Measurements from ENCODE around the gene CEP89. TPM values are rescaled to one million over a fixed set of nuclear protein-coding genes. Genes with fewer than 3 reads are reported as not detected.

Gene CEP89
- total RNA-seq, 2 donors from 2014 or later: 35.6 to 40.4 TPM

- WGBS, 2 experiments (ENCODE audit: insufficient coverage in 1 of 2, insufficient read length in 1 of 2): 91 to 92% methylated on average over 7 to 12 of the region's 12 CpGs
- TF ChIP-seq CTCF (conservative IDR thresholded peaks at IDR 0.05): peak; percentile 13
- no peaks in the 10 kb centered on the region for H3K36me3 ChIP-seq (ENCODE audit: control insufficient read depth, insufficient read depth, low read length)
- no peaks in the 10 kb centered on the region for H3K9me3 ChIP-seq (ENCODE audit: control insufficient read depth, low read length)
- H3K4me3 ChIP-seq (ENCODE audit: low read length): no peak overlapping the region
- H3K4me1 Mint-ChIP-seq: peaks cover 8% of the 10 kb centered on the region
- H3K4me1 ChIP-seq (ENCODE audit: control insufficient read depth, insufficient read depth, low read length): no peaks in the 10 kb centered on the region
- H3K27me3 Mint-ChIP-seq (ENCODE audit: insufficient read depth): no peaks in the 10 kb centered on the region
- no peaks in the 10 kb centered on the region for H3K27me3 ChIP-seq (ENCODE audit: control insufficient read depth, insufficient read depth, low read length, poor library complexity, severe bottlenecking)
- H3K4me3 Mint-ChIP-seq: no peak overlapping the region
- H3K27ac Mint-ChIP-seq: no peak overlapping the region
- H3K27ac ChIP-seq (ENCODE audit: low read depth, low read length): no peak overlapping the region
- H3K9me3 Mint-ChIP-seq: no peaks in the 10 kb centered on the region
- no peaks in the 10 kb centered on the region for H3K36me3 Mint-ChIP-seq (ENCODE audit: low read depth)
- no peak for DNase-seq
- no peak overlapping the region for H3K9ac ChIP-seq (ENCODE audit: extremely low read depth, low read length, poor library complexity, severe bottlenecking)
These were observed 100.7 kb downstream of the CEP89 start for GRCh38 chr19:32870981-32871451.

GRCh38 chr19:32869966-32870573 lies 101.7 kb downstream of the CEP89 start:
- Mint-ChIP-seq H3K4me3 (no peak overlapping the region), H3K4me1 (peaks cover 3% of the 10 kb centered on the region), H3K9me3 (no peaks in the 10 kb centered on the region), H3K36me3 (ENCODE audit: low read depth) (no peaks in the 10 kb centered on the region), H3K27me3 (ENCODE audit: insufficient read depth) (no peaks in the 10 kb centered on the region), H3K27ac (no peak overlapping the region)
- H3K4me3 ChIP-seq (ENCODE audit: low read length): no peak overlapping the region
- H3K9me3 ChIP-seq (ENCODE audit: control insufficient read depth, low read length): no peaks in the 10 kb centered on the region
- H3K27me3 ChIP-seq (ENCODE audit: control insufficient read depth, insufficient read depth, low read length, poor library complexity, severe bottlenecking): no peaks in the 10 kb centered on the region
- no peak overlapping the region for H3K27ac ChIP-seq (ENCODE audit: low read depth, low read length)
- no peak for TF ChIP-seq CTCF (conservative IDR thresholded peaks at IDR 0.05)
- peak; percentile 82 for DNase-seq
- H3K36me3 ChIP-seq (ENCODE audit: control insufficient read depth, insufficient read depth, low read length): no peaks in the 10 kb centered on the region
- H3K9ac ChIP-seq (ENCODE audit: extremely low read depth, low read length, poor library complexity, severe bottlenecking): no peak overlapping the region
- no peaks in the 10 kb centered on the region for H3K4me1 ChIP-seq (ENCODE audit: control insufficient read depth, insufficient read depth, low read length)
- WGBS, 2 experiments (ENCODE audit: insufficient coverage in 1 of 2, insufficient read length in 1 of 2): 88 to 90% methylated on average over 13 to 18 of the region's 18 CpGs

GRCh38 chr19:32869369-32869965 lies 102.3 kb downstream of the CEP89 start, which contains the start of gene SLC7A9:
SLC7A9 (minus strand) TSS chr19:32869767; CDS start chr19:32868534, 1,233 bp downstream.
- Mint-ChIP-seq H3K9me3 (no peaks in the 10 kb centered on the region), H3K4me3 (no peak within 1 kb of the TSS), H3K27ac (no peak within 1 kb of the TSS), H3K27me3 (ENCODE audit: insufficient read depth) (no peaks in the 10 kb centered on the region), H3K4me1 (peaks cover 3% of the 10 kb centered on the region), H3K36me3 (ENCODE audit: low read depth) (no peaks in the 10 kb centered on the region)
- DNase-seq: no peak
- H3K27me3 ChIP-seq (ENCODE audit: control insufficient read depth, insufficient read depth, low read length, poor library complexity, severe bottlenecking): no peaks in the 10 kb centered on the region
- no peak within 1 kb of the TSS for H3K27ac ChIP-seq (ENCODE audit: low read depth, low read length)
- WGBS, 2 experiments (ENCODE audit: insufficient coverage in 1 of 2, insufficient read length in 1 of 2): 89 to 94% methylated on average over 10 to 14 of the region's 14 CpGs
- H3K36me3 ChIP-seq (ENCODE audit: control insufficient read depth, insufficient read depth, low read length): no peaks in the 10 kb centered on the region
- H3K4me1 ChIP-seq (ENCODE audit: control insufficient read depth, insufficient read depth, low read length): no peaks in the 10 kb centered on the region
- no peak within 1 kb of the TSS for H3K4me3 ChIP-seq (ENCODE audit: low read length)
- no peaks in the 10 kb centered on the region for H3K9me3 ChIP-seq (ENCODE audit: control insufficient read depth, low read length)
- no peak for TF ChIP-seq CTCF (conservative IDR thresholded peaks at IDR 0.05)
- H3K9ac ChIP-seq (ENCODE audit: extremely low read depth, low read length, poor library complexity, severe bottlenecking): no peak within 1 kb of the TSS
